NCI-H128 (cell line): Measurements from ENCODE around the gene CERS6.
"Not testable (repeated sequence)": the region's sequence is repeated elsewhere in the genome, so short reads cannot be mapped to it uniquely, and the experiment has no call there.

ENCODE experiments used
- DNase-seq: peaks from one replicate; lab custom pipeline; 2025; ENCODE audit not compliant: unreplicated experiment; lab: John Stamatoyannopoulos, UW

CERS6 gene

GRCh38 chr2:168633200-168633599, 177.1 kb downstream of the CERS6 start:
- no peak for DNase-seq

DNA sequence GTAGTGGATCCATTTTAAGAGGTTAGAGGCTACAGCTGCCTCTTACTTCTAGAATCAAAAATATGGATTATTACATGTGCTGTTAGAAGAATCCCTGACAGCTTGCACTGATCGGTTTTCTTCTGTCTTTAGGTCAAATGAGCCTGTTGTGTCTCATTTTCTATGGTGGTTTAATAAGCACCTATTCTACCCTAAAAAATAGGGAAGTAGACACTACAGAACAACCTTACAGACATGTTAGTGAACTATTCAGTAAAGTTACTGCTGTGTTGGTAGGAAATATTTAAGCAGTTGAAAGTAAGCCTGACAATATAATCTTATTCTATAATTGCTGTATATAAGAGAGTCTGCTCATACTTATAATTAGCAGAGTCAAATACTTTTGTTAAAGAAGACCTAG, 177.8 kb downstream of the CERS6 start:
- no peak for DNase-seq

GRCh38 chr2:168635065-168635577, 179.0 kb downstream of the CERS6 start:
- DNase-seq: no peak

DNA sequence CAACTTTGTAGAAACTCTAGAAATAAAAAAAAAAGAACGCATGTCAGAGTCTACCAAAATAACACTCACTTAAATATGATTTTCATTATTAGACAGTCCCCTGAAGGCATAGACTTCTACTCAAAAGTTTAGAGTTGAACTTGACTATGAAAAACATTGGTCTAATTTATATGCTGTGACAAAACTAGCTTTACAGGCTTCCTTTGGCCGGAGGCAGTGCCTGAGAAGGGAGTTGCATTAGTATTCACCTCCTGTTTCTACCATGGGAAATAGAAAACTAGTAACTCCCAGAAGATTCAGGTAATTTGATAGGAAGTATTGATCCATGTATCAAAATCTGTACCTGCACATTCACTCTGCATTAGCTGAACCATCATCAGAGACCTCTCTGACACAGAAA, 182.9 kb downstream of the CERS6 start:
- DNase-seq: no peak

GRCh38 chr2:168639441-168639898, 183.4 kb downstream of the CERS6 start:
- DNase-seq: no peak

- no peak for DNase-seq
Measured at GRCh38 chr2:168640039-168640438, 184.0 kb downstream of the CERS6 start.

GRCh38 chr2:168641636-168642035, 185.6 kb downstream of the CERS6 start:
- DNase-seq: no peak

DNA sequence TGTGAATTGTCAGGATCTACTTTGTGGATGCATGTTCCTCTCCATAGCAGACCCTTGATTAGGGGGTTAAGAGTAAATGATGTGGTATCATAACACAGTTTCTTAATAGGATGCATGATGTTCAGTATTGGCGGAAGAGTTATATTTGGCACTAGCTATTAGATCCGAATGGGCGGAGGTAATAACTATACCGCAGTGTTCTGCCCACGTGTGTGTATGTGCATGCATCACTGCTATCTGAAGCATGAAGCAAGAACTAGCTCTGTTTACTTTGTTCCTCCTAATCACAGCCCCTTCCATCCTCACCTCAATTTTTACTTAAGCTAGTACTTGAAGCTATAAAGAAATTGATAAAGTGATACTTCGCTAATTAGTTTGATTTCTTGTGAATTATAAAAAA, 186.8 kb downstream of the CERS6 start:
- DNase-seq: no peak

DNA sequence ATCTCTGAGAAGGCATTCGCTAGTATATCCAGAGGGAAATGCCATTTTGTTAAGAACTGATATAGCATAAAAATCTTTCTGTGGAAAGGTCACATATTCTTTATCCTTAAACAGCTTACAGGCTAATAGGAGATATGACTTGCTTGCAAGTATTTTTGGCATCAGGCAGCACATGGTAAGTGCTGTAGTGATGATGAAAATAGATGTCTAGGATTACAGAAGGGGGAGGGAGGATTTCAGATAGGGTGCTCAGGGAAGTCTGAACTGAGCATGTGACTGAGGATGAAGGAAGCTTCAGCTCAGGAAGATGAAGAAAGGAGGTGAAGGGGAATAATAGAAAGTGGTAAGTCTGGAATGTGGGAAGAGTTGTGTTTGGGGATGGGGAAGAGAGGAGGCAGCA, 187.9 kb downstream of the CERS6 start:
- DNase-seq: no peak

DNA sequence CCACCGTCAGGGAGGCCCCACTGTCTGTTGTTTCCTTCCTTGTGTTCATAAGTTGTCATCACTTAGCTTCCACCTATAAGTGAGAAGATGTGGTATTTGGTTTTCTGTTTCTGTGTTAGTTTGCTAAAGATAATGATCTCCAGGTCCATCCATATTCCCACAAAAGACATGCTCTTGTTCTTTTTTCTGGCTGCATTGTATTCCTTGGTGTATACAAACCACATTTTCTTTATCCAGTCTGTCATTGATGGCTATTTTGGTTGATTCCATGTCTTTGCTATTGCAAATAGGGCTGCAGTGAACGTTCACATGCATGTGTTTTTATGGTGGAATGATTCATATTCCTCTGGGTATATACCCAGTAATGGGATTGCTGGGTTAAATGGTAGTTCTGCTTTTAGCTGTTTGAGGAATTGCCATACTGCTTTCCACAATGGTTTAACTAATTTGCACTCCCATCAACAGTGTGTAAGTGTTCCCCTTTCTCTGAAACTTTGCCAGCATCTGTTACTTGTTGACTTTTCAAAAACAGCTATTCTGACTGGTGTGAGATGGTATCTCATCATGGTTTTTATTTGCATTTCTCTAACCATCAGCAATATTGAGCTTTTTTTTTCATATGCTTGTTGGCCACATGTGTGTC, 189.7 kb downstream of the CERS6 start:
- no peak for DNase-seq

- DNase-seq: no peak
Measured at GRCh38 chr2:168649105-168649504, 193.0 kb downstream of the CERS6 start.

DNA sequence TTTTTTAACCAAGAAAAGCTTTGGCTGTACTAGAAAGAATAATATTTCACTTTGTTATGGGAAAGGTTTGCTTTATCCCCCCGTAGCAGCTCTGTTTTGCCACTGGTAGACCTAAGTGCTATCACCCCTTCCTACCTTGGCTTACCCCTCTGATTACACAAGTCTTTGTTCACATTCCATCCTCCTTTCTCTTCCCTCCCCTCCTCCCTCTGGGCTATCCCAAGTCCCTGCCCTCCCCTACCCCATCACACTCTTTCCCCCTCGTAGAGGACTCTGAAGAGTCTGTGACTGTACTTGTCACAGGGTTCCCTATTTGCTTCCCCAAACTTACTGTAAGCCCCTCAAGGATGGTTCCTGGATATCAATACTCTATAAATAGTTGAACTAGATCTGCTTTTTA, 193.5 kb downstream of the CERS6 start:
- DNase-seq: no peak

GRCh38 chr2:168650139-168650538, 194.1 kb downstream of the CERS6 start:
- no peak for DNase-seq

DNA sequence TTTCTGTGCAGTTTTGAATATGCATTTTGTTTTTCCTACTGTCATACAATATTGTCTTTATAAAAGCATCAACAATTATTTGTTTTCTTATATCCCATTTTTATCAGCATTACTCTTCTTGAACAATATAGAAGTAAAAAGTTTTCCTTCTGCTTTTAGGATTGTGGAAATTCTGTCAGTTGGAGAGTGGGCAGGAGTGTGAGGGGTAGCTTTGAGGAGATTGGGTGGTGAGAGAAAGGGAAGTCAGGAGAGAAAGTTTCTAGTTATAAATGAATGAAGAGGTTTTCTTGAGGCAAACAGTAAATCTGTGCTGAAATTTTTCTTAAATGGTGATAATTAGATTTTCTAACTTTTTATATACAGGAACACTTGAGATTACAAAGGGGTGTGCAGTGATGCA, 194.7 kb downstream of the CERS6 start:
- no peak for DNase-seq

- no peak for DNase-seq
Measured at GRCh38 chr2:168652997-168653921, 197.2 kb downstream of the CERS6 start.

DNA sequence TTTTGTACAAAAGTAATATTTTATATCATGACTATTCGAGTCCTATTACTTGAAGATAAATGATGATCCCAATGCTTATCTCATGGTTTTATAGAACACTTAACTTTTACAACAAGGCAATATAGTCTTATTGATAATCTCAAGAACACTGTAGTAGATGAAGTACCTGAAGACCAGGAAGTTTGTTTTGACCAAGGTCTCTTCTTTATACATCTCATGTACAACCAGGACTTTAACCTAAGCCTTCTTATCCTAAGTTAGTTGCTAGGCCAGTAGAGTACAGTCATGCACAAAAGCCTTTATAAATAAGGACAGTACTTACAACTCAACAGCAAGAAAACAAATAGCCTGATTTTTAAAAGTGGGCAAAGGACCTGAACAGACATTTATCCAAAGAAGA, 198.6 kb downstream of the CERS6 start:
- no peak for DNase-seq

- no peak for DNase-seq
Measured at GRCh38 chr2:168655207-168655606, 199.1 kb downstream of the CERS6 start.

DNA sequence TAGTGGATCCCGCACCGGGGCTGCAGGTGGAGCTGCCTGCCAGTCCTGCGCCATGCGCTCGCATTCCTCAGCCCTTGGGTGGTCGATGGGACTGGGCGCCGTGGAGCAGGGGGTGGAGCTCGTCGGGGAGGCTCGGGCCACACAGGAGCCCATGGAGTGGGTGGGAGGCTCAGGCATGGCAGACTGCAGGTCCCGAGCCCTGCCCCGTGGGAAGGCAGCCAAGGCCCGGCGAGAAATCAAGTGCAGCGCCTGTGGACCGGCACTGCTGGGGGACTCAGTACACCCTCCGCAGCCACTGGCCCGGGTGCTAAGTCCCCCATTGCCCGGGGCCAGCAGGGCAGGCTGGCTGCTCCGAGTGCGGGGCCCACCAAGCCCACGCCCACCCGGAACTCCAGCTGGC, 201.3 kb downstream of the CERS6 start:
- DNase-seq: not testable (repeated sequence)

DNA sequence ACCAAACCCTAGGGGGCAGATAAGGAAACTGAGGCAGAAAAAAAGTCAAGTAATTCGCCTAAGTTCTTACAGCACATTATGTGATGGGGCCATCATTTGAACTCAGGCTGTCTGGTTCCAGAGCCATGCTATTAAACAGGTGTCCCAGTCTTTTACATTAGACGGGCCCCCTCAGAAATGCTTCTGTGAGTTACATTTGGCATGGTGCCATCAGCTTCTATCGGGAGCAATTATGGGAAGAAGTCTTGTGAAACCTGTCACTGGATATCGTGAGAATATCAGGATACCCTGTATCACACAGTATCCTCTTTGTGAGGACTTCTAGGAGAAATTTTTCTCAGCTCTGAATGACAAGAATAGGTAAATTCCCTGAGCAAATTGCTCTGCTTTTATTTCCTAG, 202.6 kb downstream of the CERS6 start:
- DNase-seq: no peak

GRCh38 chr2:168660870-168661862, 205.1 kb downstream of the CERS6 start:
- peak; percentile 43 for DNase-seq

DNA sequence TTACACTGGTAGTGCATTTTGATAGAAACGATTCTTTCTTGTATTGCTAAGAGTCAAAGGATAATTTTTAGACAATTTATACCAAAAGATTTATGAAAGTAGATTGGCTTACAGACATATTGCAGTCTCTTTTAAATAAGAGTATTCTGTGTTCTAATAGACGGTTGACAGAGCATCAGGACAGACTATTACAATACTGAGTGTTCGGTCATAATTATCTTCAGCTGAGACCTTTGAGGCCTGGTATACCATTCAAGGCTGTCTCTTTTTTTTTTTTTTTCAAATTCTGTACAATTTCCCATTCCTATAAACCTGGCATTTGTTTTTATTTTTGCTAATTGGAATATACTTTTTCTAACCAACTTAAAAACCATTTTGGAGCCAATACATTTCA, 205.8 kb downstream of the CERS6 start:
- no peak for DNase-seq
